HG02763 (cell line): ENCODE data around the gene MACROD2.

Source experiments
- ATAC-seq: cut with Tn5 transposase; IDR thresholded peaks from one replicate; pipeline ENCODE4 v1.9.1; 2021; ENCODE audit warnings: mild to moderate bottlenecking, moderate library complexity; ENCODE audit not compliant: unreplicated experiment

The MACROD2 gene

GRCh38 chr20:14698605-14699373 lies 703.5 kb downstream of the MACROD2 start:
- no peak for ATAC-seq

GRCh38 chr20:14700639-14700960 lies 705.3 kb downstream of the MACROD2 start:
- peak; percentile 43 for ATAC-seq

- no peak for ATAC-seq
These were observed 706.0 kb downstream of the MACROD2 start for GRCh38 chr20:14701326-14701725.

- ATAC-seq, result no peak
These were observed 711.2 kb downstream of the MACROD2 start for GRCh38 chr20:14706555-14706954.

- ATAC-seq, result no peak
These were observed 711.8 kb downstream of the MACROD2 start for GRCh38 chr20:14707026-14707680.

GRCh38 chr20:14707865-14708596 lies 712.7 kb downstream of the MACROD2 start:
- no peak for ATAC-seq

GRCh38 chr20:14709439-14709838 lies 714.1 kb downstream of the MACROD2 start:
- no peak for ATAC-seq

- ATAC-seq, result no peak
These were observed 715.6 kb downstream of the MACROD2 start for GRCh38 chr20:14710951-14711350.

GRCh38 chr20:14711652-14712051 lies 716.3 kb downstream of the MACROD2 start:
- ATAC-seq, result no peak

- ATAC-seq, result no peak
These were observed 717.0 kb downstream of the MACROD2 start for GRCh38 chr20:14712302-14712739.

GRCh38 chr20:14715400-14715799 lies 720.1 kb downstream of the MACROD2 start:
- ATAC-seq, result no peak

- ATAC-seq, result no peak
These were observed 721.1 kb downstream of the MACROD2 start for GRCh38 chr20:14716351-14716801.

- peak; percentile 93 for ATAC-seq
These were observed 722.1 kb downstream of the MACROD2 start for GRCh38 chr20:14717134-14717999.

- ATAC-seq, result no peak
These were observed 724.9 kb downstream of the MACROD2 start for GRCh38 chr20:14720251-14720650.

GRCh38 chr20:14721926-14722452 lies 726.7 kb downstream of the MACROD2 start:
- no peak for ATAC-seq

GRCh38 chr20:14723614-14724013 lies 728.3 kb downstream of the MACROD2 start:
- no peak for ATAC-seq

- ATAC-seq, result no peak
These were observed 728.7 kb downstream of the MACROD2 start for GRCh38 chr20:14724036-14724435.

- no peak for ATAC-seq
These were observed 729.2 kb downstream of the MACROD2 start for GRCh38 chr20:14724468-14724867.

GRCh38 chr20:14726591-14726990 lies 731.3 kb downstream of the MACROD2 start:
- no peak for ATAC-seq

- ATAC-seq, result no peak
These were observed 732.3 kb downstream of the MACROD2 start for GRCh38 chr20:14727485-14728150.
